HFFc6 (cell line): Measurements from ENCODE around the gene ARPC5. TPM values are rescaled to one million over a fixed set of nuclear protein-coding genes. Genes with fewer than 3 reads are reported as not detected.
A peak's percentile ranks its signal among the peaks of the same experiment; 100 is the strongest.

Experiments used
- DNase-seq: peaks from one replicate; pipeline ENCODE4 v3.0.0-alpha.2; 2018
- H3K27ac Mint-ChIP-seq: 2 replicates; pipeline ENCODE4 v1.8.0; 2020; ENCODE audit warnings: mild to moderate bottlenecking, mixed read lengths
- H3K27me3 Mint-ChIP-seq: 2 replicates; pipeline ENCODE4 v1.8.0; 2021; ENCODE audit warnings: mild to moderate bottlenecking, moderate library complexity, mixed read lengths; ENCODE audit not compliant: insufficient read depth
- H3K36me3 Mint-ChIP-seq: 2 replicates; pipeline ENCODE4 v1.8.0; 2021; ENCODE audit warnings: low read depth, mixed read lengths
- H3K4me1 Mint-ChIP-seq: 2 replicates; pipeline ENCODE4 v1.8.0; 2020; ENCODE audit warnings: low read depth, mixed read lengths
- H3K4me3 Mint-ChIP-seq: 2 replicates; pipeline ENCODE4 v1.8.0; 2020; ENCODE audit warnings: mild to moderate bottlenecking, moderate library complexity, mixed read lengths
- H3K9me3 Mint-ChIP-seq: 2 replicates; pipeline ENCODE4 v1.8.0; 2020; ENCODE audit warnings: mild to moderate bottlenecking, mixed read lengths
- total RNA-seq, 6 experiments: library from RNA; stranded (reverse); fragmentation: NEBNext Ultra II Directional; extraction: Animal tissue kit (Norgen Biotek cat#: 25700); gene quantifications; 2 replicates in 1 of 6; 3 replicates in 5 of 6; pipeline ENCODE4 v1.2.3, GENCODE V29; 2021
- TF ChIP-seq, protein P1 (sequence below): fragments of 200-600 bp; sonication (generic); IDR thresholded peaks from 2 replicates; pipeline ENCODE4 v1.5.0; 2021; ENCODE audit warnings: antibody characterized with exemption, mild to moderate bottlenecking

ARPC5 gene
- total RNA-seq, 6 experiments from 2014 or later, result 231 to 263 (median 249) TPM

DNA sequence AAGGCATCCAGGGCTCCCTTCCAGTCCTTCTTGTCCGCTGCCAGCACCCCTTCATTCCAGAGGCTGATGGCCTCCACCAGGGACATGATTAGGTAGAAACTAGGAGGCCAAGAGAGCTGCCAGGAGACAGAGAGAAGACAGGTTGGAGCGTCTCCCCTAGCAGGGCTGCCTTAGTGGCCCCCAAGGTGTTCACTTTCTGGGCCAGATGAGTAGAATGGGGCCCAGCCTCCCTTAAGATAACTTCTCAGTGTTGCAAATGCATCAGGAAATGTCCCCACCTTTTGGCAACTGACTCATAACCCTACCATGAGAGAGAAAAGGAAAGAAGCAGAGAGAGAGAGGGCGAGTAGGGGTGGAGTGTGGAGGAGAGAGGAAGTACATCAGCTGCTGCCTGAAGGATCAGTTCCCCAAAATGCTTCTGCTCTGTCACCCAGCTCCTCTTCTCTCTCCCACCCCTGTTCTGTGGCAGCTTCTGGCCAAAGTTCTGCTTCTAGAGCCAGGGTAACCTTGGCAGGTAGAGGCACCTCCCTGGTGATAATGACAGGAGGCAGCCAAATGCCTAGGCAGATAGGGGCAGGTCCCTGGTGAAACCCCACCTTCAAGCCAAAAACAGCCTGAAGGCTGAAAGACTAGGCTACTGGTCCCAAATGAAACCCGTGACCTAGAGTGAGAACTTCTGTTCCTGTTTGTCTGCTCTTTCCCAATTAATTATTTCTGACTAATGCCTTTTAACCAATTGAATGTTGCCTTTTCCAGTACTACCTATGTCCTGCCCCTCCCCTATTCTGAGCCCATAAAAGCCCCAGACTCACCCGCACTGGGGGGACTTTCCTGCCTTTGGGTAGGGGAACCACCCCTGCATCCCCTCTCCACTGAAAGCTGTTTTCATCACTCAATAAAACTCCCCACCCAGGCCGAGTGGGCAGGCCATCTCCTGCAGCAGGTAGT lies 45.1 kb downstream of the ARPC5 start, which contains the start of gene NCF2:
TSS of gene NCF2 (minus strand) at position 216 of the 948 bp plus-strand sequence. CDS start at position 86, 130 bp downstream.
- H3K27me3 Mint-ChIP-seq, result no peaks in the 10 kb centered on the region; the same call in none of the 2 replicates
- peak; percentile 28 for DNase-seq
- no peaks in the 10 kb centered on the region for H3K36me3 Mint-ChIP-seq
- peak within 1 kb of the TSS; percentile 17 for H3K27ac Mint-ChIP-seq
- peaks cover 25% of the 10 kb centered on the region for H3K4me1 Mint-ChIP-seq
- no peak within 1 kb of the TSS for H3K4me3 Mint-ChIP-seq
- TF ChIP-seq, protein P1, sequence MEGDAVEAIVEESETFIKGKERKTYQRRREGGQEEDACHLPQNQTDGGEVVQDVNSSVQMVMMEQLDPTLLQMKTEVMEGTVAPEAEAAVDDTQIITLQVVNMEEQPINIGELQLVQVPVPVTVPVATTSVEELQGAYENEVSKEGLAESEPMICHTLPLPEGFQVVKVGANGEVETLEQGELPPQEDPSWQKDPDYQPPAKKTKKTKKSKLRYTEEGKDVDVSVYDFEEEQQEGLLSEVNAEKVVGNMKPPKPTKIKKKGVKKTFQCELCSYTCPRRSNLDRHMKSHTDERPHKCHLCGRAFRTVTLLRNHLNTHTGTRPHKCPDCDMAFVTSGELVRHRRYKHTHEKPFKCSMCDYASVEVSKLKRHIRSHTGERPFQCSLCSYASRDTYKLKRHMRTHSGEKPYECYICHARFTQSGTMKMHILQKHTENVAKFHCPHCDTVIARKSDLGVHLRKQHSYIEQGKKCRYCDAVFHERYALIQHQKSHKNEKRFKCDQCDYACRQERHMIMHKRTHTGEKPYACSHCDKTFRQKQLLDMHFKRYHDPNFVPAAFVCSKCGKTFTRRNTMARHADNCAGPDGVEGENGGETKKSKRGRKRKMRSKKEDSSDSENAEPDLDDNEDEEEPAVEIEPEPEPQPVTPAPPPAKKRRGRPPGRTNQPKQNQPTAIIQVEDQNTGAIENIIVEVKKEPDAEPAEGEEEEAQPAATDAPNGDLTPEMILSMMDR, result no peak
- no peaks in the 10 kb centered on the region for H3K9me3 Mint-ChIP-seq

DNA sequence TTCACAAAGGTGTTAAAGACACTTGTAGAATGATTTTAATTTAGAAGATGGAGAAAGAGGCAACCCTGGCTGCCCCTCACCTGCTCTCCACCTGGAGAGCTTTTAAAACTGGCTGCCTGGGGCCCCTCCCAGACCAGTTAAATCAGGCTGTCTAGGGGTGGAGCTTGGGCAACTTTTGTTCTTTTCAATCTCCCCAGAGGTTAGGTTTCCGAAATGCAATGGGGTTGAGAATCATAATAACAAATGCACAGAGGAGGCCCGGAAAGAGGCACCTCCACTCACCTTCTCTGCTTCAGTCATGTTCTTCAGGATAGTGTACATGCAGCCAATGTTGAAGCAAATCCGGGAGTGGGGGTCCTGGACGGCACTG lies 45.7 kb downstream of the ARPC5 start:
- Mint-ChIP-seq H3K36me3 (no peaks in the 10 kb centered on the region), H3K27me3 (no peaks in the 10 kb centered on the region; the same call in none of the 2 replicates), H3K27ac (no peak overlapping the region), H3K4me1 (peaks cover 25% of the 10 kb centered on the region), H3K9me3 (no peaks in the 10 kb centered on the region), H3K4me3 (no peak overlapping the region)
- TF ChIP-seq, protein P1, result no peak
- DNase-seq, result no peak

DNA sequence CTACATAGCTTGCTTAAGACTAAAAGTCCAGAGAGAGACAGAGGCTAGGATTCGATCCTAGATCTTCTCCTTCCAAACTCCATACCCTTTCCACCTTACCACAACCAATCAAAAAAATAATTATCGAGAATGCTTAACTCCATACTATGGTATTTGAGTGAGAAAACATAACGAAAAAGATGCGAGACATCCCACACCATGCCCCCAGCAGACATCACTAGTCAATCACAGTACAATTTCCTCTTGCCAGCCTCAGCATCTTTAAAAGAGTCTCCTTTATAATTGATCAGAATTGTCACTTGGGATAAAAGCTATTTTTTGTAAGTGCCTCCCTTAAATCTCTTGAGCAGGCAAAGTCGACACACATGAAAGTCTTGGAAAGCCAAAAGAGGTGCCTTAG lies 46.2 kb downstream of the ARPC5 start:
- Mint-ChIP-seq H3K36me3 (no peaks in the 10 kb centered on the region), H3K9me3 (no peaks in the 10 kb centered on the region), H3K4me3 (no peak overlapping the region), H3K27me3 (no peaks in the 10 kb centered on the region; the same call in none of the 2 replicates), H3K27ac (no peak overlapping the region), H3K4me1 (peaks cover 25% of the 10 kb centered on the region)
- DNase-seq, result no peak
- TF ChIP-seq, protein P1, result no peak

DNA sequence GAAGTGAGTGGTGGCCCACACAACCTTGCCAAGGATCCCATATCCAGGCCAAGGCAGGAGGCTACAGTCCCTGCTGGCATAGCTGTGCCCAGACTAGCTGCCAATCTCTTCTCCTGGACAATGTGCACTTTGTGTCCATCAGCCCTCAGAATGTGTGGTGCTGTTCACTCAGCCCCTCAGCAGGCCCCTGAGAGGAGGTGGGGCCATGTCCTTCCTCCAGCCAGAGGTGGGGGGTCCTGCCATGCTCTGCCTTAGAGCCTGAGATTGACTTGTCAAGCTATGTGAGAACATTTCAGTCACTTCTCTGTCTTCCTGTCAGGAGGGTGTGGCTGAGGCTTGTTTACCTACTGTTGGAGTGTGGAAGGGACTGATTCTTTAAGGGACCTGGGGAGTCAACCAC lies 46.8 kb downstream of the ARPC5 start:
- Mint-ChIP-seq H3K4me3 (no peak overlapping the region), H3K9me3 (no peaks in the 10 kb centered on the region), H3K27me3 (no peaks in the 10 kb centered on the region; the same call in none of the 2 replicates), H3K36me3 (no peaks in the 10 kb centered on the region), H3K4me1 (peaks cover 25% of the 10 kb centered on the region), H3K27ac (no peak overlapping the region)
- TF ChIP-seq, protein P1, result no peak
- no peak for DNase-seq

DNA sequence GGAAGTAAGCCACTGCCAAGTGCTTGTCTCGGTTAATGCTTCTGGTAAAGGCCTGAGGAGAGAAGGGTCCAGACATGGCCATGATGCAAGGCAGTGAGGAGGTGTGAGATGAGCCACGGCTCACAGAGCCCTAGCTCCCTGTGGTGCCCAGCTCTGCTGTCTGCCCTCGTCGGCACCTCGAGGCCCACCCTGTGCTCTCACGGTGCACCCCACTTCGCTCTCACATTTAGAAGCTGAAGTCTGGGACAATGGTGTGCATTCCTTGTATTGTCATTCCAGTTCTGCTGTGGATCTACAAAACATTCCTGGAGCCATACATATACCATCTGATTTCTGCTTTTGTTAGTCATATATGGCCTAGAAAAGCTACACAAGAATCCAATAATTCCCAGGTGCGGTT lies 48.7 kb downstream of the ARPC5 start:
- Mint-ChIP-seq H3K9me3 (no peaks in the 10 kb centered on the region), H3K27me3 (no peaks in the 10 kb centered on the region; the same call in none of the 2 replicates), H3K4me1 (peaks cover 27% of the 10 kb centered on the region), H3K36me3 (no peaks in the 10 kb centered on the region), H3K27ac (no peak overlapping the region), H3K4me3 (no peak overlapping the region)
- TF ChIP-seq, protein P1, result no peak
- DNase-seq, result no peak
